Upper lobe of left lung (tissue), 6 donors: Measurements from ENCODE around the gene NVL. TPM values are rescaled to one million over a fixed set of nuclear protein-coding genes. Genes with fewer than 3 reads are reported as not detected.

ENCODE experiments used
- ATAC-seq, 2 donors: fragments of 200-7000 bp; cut with Tn5 transposase; one replicate each; pipeline ENCODE4 v1.9.1; 2022; ENCODE audit warnings: mild to moderate bottlenecking in 2 of 2, moderate library complexity in 2 of 2; ENCODE audit not compliant: low FRiP score in 2 of 2
- DNase-seq, 2 donors: peaks; one replicate each; pipeline ENCODE4 v3.0.0-alpha.2; 2019 to 2020
- H3K27ac ChIP-seq, 4 donors: fragments of 200-600 bp; sonication (generic); one replicate each; pipeline ENCODE4 v1.5.1; 2016 to 2019
- H3K27me3 ChIP-seq, 4 donors: fragments of 200-600 bp; sonication (generic); one replicate each; pipeline ENCODE4 v1.5.1; 2017 to 2019
- H3K36me3 ChIP-seq, 4 donors: fragments of 200-600 bp; sonication (generic); one replicate each; pipeline ENCODE4 v1.5.1; 2016 to 2019
- H3K4me1 ChIP-seq, 4 donors: fragments of 200-600 bp; sonication (generic); one replicate each; pipeline ENCODE4 v1.5.1; 2018 to 2019
- H3K4me3 ChIP-seq, 4 donors: fragments of 200-600 bp; sonication (generic); one replicate each; pipeline ENCODE4 v1.5.1; 2017 to 2019; ENCODE audit warnings: mild to moderate bottlenecking in 2 of 4, moderate library complexity in 1 of 4
- H3K9me3 ChIP-seq, 4 donors: fragments of 200-600 bp; sonication (generic); one replicate each; pipeline ENCODE4 v1.5.1; 2018 to 2019
- CTCF ChIP-seq, 6 experiments: fragments of 450-650 bp in 4 of 6; fragments of 200-600 bp in 2 of 6; sonication (generic) in 2 of 6; IDR thresholded peaks; one replicate each; pipeline ENCODE4 v1.5.1; 2016 to 2019; ENCODE audit warnings: antibody characterized with exemption in 6 of 6
- EP300 ChIP-seq, 4 donors: sonication (generic); formaldehyde crosslinking; IDR thresholded peaks; one replicate each; pipeline ENCODE4 v1.5.1; 2017; ENCODE audit warnings: antibody characterized with exemption in 4 of 4, control low read depth in 2 of 4
- POLR2A ChIP-seq, 4 donors: fragments of 450-650 bp; IDR thresholded peaks; one replicate each; pipeline ENCODE4 v1.5.1; 2016 to 2017; ENCODE audit warnings: antibody characterized with exemption in 4 of 4, mild to moderate bottlenecking in 2 of 4
- POLR2AphosphoS5 ChIP-seq, 2 donors: sonication (generic); formaldehyde crosslinking; IDR thresholded peaks; one replicate each; pipeline ENCODE4 v1.5.1; 2017; ENCODE audit warnings: antibody characterized with exemption in 2 of 2
- WGBS, 2 donors: methylation state at CpG; one replicate each; pipeline ENCODE4 v1.1.5; 2017 to 2018; 5-methylcytosine and 5-hydroxymethylcytosine counted together
- total RNA-seq, 6 donors: library from RNA; depleted of rRNA in 4 of 6; stranded (reverse); fragments of >200 nt in 4 of 6; gene quantifications; one replicate each; pipeline versions ENCODE4 v1.1.0 to v1.2.1, GENCODE V29; 2016 to 2021
- donor health status: DM: no; HTN: no; CAD: no; lungs with moderate emphysema.
- donor health status: DM: no; HTN: yes; CAD: no; lungs with severe emphysema.

NVL gene
- total RNA-seq, 6 donors from 2014 or later: 20.2 to 56.6 (median 34.1) TPM

DNA sequence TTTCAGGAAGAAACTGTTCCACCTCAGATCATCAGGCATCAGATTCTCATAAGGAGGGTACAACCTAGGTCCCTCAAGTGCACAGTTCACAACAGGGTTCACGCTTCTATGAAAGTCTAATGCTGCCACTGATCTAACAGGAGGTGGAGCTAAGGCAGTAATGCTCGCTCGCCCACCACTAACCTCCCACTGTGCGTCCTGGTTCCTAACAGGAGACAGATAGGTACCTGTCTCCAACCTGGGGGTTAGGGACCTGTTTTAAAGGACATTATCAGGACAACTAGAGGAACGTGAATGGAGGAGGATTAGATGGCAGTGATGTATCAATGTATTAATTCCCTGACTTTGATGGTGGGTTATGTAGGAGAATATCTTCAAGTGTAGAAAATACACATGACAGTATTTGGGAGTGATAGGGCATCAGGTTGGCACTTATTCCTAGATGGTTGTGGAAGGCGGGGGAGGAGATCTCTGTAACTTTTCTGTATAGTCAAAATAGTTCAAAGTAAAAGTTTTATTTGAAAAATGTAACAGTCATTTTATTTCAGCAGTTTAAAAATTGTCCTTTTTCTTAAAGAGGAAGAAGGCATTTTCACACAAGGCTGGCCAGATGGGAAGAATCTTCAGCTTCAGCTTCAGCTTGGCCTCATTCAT lies 103.0 kb downstream of the NVL start:
- no peak for ATAC-seq
- H3K36me3 ChIP-seq: peaks cover 8 to 47% (median 28%) of the 10 kb centered on the region in 4 donors

GRCh38 chr1:224223819-224224714 lies 105.9 kb downstream of the NVL start:
- 72 to 75% methylated on average over 12 of the region's 12 CpGs for WGBS, 2 donors
- Histone ChIP-seq H3K27me3 (no peaks in the 10 kb centered on the region), H3K27ac (no peak overlapping the region), H3K36me3 (peaks cover 8 to 23% (median 15%) of the 10 kb centered on the region in 4 donors), H3K9me3 (no peaks in the 10 kb centered on the region), H3K4me3 (no peak overlapping the region), H3K4me1 (peaks cover 0 to 12% (median 4%) of the 10 kb centered on the region in 4 donors)
- DNase-seq: no peak
- no peak for ATAC-seq
- no peak for TF ChIP-seq CTCF (IDR thresholded peaks at IDR 0.05)
- TF ChIP-seq EP300 (IDR thresholded peaks at IDR 0.05): no peak
- TF ChIP-seq POLR2A (IDR thresholded peaks at IDR 0.05): no peak
- no peak for TF ChIP-seq POLR2AphosphoS5 (IDR thresholded peaks at IDR 0.05)

More for the DNA sequence above, 103.0 kb downstream of the NVL start:
- no peak overlapping the region for H3K4me3 ChIP-seq
- 94 to 99% methylated on average over 6 of the region's 6 CpGs for WGBS, 2 donors
- no peaks in the 10 kb centered on the region for H3K9me3 ChIP-seq
- TF ChIP-seq EP300 (IDR thresholded peaks at IDR 0.05) (no peak), POLR2AphosphoS5 (IDR thresholded peaks at IDR 0.05) (no peak), POLR2A (IDR thresholded peaks at IDR 0.05) (no peak), CTCF (IDR thresholded peaks at IDR 0.05) (no peak)
- no peak for DNase-seq
- H3K27me3 ChIP-seq: no peaks in the 10 kb centered on the region
- H3K4me1 ChIP-seq: peaks cover 0 to 8% (median 4%) of the 10 kb centered on the region in 4 donors
- no peak overlapping the region for H3K27ac ChIP-seq

GRCh38 chr1:224219612-224220059 lies 110.3 kb downstream of the NVL start:
- no peak for ATAC-seq
- no peaks in the 10 kb centered on the region for H3K27me3 ChIP-seq
- H3K36me3 ChIP-seq: no peaks in the 10 kb centered on the region
- WGBS, 2 donors: 54 to 68% methylated on average over 7 of the region's 7 CpGs
- TF ChIP-seq POLR2A (IDR thresholded peaks at IDR 0.05): no peak
- peaks cover 0 to 12% (median 4%) of the 10 kb centered on the region in 4 donors for H3K4me1 ChIP-seq
- no peak overlapping the region for H3K4me3 ChIP-seq
- H3K9me3 ChIP-seq: no peaks in the 10 kb centered on the region
- H3K27ac ChIP-seq: no peak overlapping the region
- DNase-seq: no peak

DNA sequence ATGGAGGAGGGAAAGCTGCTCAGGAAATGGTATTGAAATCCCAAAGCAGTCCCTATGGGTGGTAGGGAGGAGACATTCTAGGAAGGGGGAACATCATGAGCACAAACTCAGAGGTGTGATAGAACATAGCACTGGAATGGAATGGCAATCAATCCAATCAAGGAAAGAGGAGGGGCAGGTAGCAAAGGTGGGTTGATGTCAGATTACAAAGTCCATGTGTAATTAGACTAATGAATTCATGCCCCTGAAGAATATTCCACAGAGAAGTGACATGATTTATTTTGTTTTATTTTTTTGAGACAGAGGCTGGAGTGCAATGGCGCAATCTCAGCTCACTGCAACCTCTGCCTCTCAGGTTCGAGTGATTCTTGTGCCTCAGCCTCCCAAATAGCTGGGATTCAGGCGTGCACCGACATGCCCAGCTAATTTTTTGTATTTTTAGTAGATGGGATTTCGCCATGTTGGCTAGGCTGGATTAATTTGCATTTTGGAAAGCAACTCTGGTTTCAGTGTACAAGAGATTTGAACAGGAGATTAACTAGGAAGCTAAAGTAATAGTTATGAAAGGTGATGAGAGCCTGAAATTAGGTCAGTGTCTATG lies 110.9 kb downstream of the NVL start:
- Histone ChIP-seq H3K36me3 (no peaks in the 10 kb centered on the region), H3K4me1 (peaks cover 0 to 17% (median 3%) of the 10 kb centered on the region in 4 donors), H3K27me3 (no peaks in the 10 kb centered on the region), H3K4me3 (no peak overlapping the region), H3K9me3 (no peaks in the 10 kb centered on the region), H3K27ac (no peak overlapping the region)
- no peak for TF ChIP-seq POLR2A (IDR thresholded peaks at IDR 0.05)
- no peak for TF ChIP-seq POLR2AphosphoS5 (IDR thresholded peaks at IDR 0.05)
- no peak for TF ChIP-seq EP300 (IDR thresholded peaks at IDR 0.05)
- TF ChIP-seq CTCF (IDR thresholded peaks at IDR 0.05): no peak
- ATAC-seq (no peak), DNase-seq (no peak)
- WGBS, 2 donors: 69 to 85% methylated on average over 5 of the region's 5 CpGs
